HCT116 (cell line): ENCODE results near the gene DMXL1. TPM values are rescaled to one million over a fixed set of nuclear protein-coding genes. Genes with fewer than 3 reads are reported as not detected.

ENCODE experiments used
- ATAC-seq: fragments of 200-7000 bp; cut with Tn5 transposase; 2 replicates; pipeline ENCODE4 v1.9.1; 2020; ENCODE audit warnings: mild to moderate bottlenecking, moderate library complexity
- BruUV-seq: library from RNA; stranded (reverse); fragments of 400-500 nt; replicated peaks from 2 replicates; lab custom pipeline; 2021; lab: Mats Ljungman, UMichigan
- CTCF ChIA-PET: fragments of 300-600 bp; sonication (Branson Sonifier 250); formaldehyde crosslinking; loops from one replicate; lab custom pipeline; 2021; ENCODE audit warnings: antibody characterized with exemption; lab: Charles Lee
- POLR2A ChIA-PET: fragments of 300-600, 350-600 bp; sonication (Branson Sonifier 250); formaldehyde crosslinking; loops from one replicate; lab custom pipeline; 2021; ENCODE audit warnings: antibody characterized with exemption; lab: Charles Lee
- RAD21 ChIA-PET, 2 experiments: fragments of 300-600 bp; sonication (Branson Sonifier 250); formaldehyde crosslinking; loops; one replicate each; lab custom pipeline; 2023; ENCODE audit warnings: low total read pairs in 2 of 2; ENCODE audit not compliant: uncharacterized antibody in 2 of 2, unreplicated experiment in 2 of 2, low non-redundant PET in 1 of 2; lab: Charles Lee
- DNase-seq: peaks from one replicate; pipeline ENCODE4 v3.0.0-alpha.2; 2010; ENCODE audit warnings: low read depth, low spot score
- H2AFZ ChIP-seq: fragments of 200-600 bp; shearing (Covaris generic), sonication (generic); 2 replicates; pipeline ENCODE4 v1.6.1; 2017; ENCODE audit warnings: low read depth, mixed run types, mixed read lengths, antibody characterized with exemption, low read length; ENCODE audit not compliant: poor library complexity, severe bottlenecking
- H3K27ac ChIP-seq: 2 replicates; pipeline ENCODE4 v1.5.1; 2012; ENCODE audit warnings: low read depth, low read length
- H3K27me3 ChIP-seq: fragments of 200-600 bp; sonication (generic); 2 replicates; pipeline ENCODE4 v1.6.1; 2016; ENCODE audit warnings: mixed run types, low read length, mixed read lengths; ENCODE audit not compliant: insufficient read depth
- H3K36me3 ChIP-seq, 2 experiments: fragments of 200-500 bp in 1 of 2; fragments of 200-600 bp in 1 of 2; sonication (Bioruptor generic) in 1 of 2; sonication (generic) in 1 of 2; 2 replicates each; pipeline versions ENCODE4 v1.5.1 to v1.6.1; 2014 to 2016; ENCODE audit warnings: low read length in 2 of 2, inconsistent platforms in 1 of 2, mixed read lengths in 1 of 2, mixed run types in 1 of 2; ENCODE audit not compliant: insufficient read depth in 2 of 2, control insufficient read depth in 1 of 2
- H3K4me1 ChIP-seq, 2 experiments: fragments of 200-600 bp in 1 of 2; sonication (generic) in 1 of 2; 2 replicates each; pipeline versions ENCODE4 v1.5.1 to v1.6.1; 2012 to 2017; ENCODE audit warnings: low read length in 2 of 2, inconsistent platforms in 1 of 2, mild to moderate bottlenecking in 1 of 2, mixed read lengths in 1 of 2, mixed run types in 1 of 2, moderate library complexity in 1 of 2; ENCODE audit not compliant: insufficient read depth in 2 of 2, control insufficient read depth in 1 of 2
- H3K4me2 ChIP-seq: fragments of 200-600 bp; sonication (generic); 2 replicates; pipeline ENCODE4 v1.6.1; 2017; ENCODE audit warnings: mixed run types, low read length, mixed read lengths
- H3K4me3 ChIP-seq, 2 experiments: fragments of 200-600 bp in 1 of 2; sonication (generic) in 1 of 2; replicated peaks in 1 of 2; 2 replicates each; pipeline ENCODE4 v1.5.1; 2011 to 2016; ENCODE audit warnings: low read length in 2 of 2, control low read depth in 1 of 2, low read depth in 1 of 2, mild to moderate bottlenecking in 1 of 2, mixed read lengths in 1 of 2, mixed run types in 1 of 2
- H3K79me2 ChIP-seq: fragments of 200-600 bp; sonication (generic); 2 replicates; pipeline ENCODE4 v1.6.1; 2017; ENCODE audit warnings: mild to moderate bottlenecking, mixed run types, low read length, moderate library complexity, mixed read lengths; ENCODE audit not compliant: insufficient read depth
- H3K9ac ChIP-seq: fragments of 200-600 bp; sonication (generic); 2 replicates; pipeline ENCODE4 v1.6.1; 2016; ENCODE audit warnings: low read length, mixed read lengths
- H3K9me2 ChIP-seq: fragments of 200-600 bp; sonication (generic), shearing (Covaris generic); 2 replicates; pipeline ENCODE4 v1.6.1; 2017; ENCODE audit warnings: mixed run types, mild to moderate bottlenecking, moderate library complexity; ENCODE audit not compliant: insufficient read depth
- H3K9me3 ChIP-seq, 2 experiments: fragments of 200-500 bp in 1 of 2; fragments of 200-600 bp in 1 of 2; sonication (Bioruptor generic) in 1 of 2; sonication (generic) in 1 of 2; 2 replicates each; pipeline ENCODE4 v1.6.1; 2014 to 2017; ENCODE audit warnings: low read length in 2 of 2, mixed read lengths in 2 of 2, inconsistent platforms in 1 of 2, low read depth in 1 of 2, mild to moderate bottlenecking in 1 of 2, mixed run types in 1 of 2, moderate library complexity in 1 of 2; ENCODE audit not compliant: control insufficient read depth in 1 of 2, insufficient read depth in 1 of 2
- H4K20me1 ChIP-seq: fragments of 200-600 bp; sonication (generic), shearing (Covaris generic); 2 replicates; pipeline ENCODE4 v1.6.1; 2017; ENCODE audit warnings: mixed run types, mild to moderate bottlenecking, moderate library complexity; ENCODE audit not compliant: insufficient read depth
- CBX3 ChIP-seq: IDR thresholded peaks from 2 replicates; pipeline ENCODE4 v1.6.1; 2012; ENCODE audit warnings: low read depth
- EGR1 ChIP-seq: IDR thresholded peaks from 2 replicates; pipeline ENCODE4 v1.6.1; 2012; ENCODE audit warnings: low read depth
- FOSL1 ChIP-seq: IDR thresholded peaks from 2 replicates; pipeline ENCODE4 v1.6.1; 2012; ENCODE audit warnings: low read depth
- JUND ChIP-seq: IDR thresholded peaks from 2 replicates; pipeline ENCODE4 v1.6.1; 2012
- RAD21 ChIP-seq: IDR thresholded peaks from 2 replicates; pipeline ENCODE4 v1.6.1; 2012; ENCODE audit warnings: low read depth, mild to moderate bottlenecking
- SIN3A ChIP-seq: IDR thresholded peaks from 2 replicates; pipeline ENCODE4 v1.6.1; 2012; ENCODE audit warnings: low read depth
- TCF7L2 ChIP-seq: IDR thresholded peaks from 2 replicates; pipeline ENCODE4 v1.7.0; 2011; ENCODE audit warnings: borderline replicate concordance, inconsistent platforms; ENCODE audit not compliant: insufficient read depth, insufficient read length; ENCODE audit errors: extremely low read depth
- YY1 ChIP-seq: IDR thresholded peaks from 2 replicates; pipeline ENCODE4 v1.6.1; 2011; ENCODE audit warnings: low read length, low read depth, moderate library complexity, mild to moderate bottlenecking; ENCODE audit not compliant: insufficient replicate concordance; ENCODE audit errors: extremely low read depth
- intact Hi-C: fragments of 100-400 bp; cut with micrococcal nuclease; formaldehyde crosslinking; loops from 2 replicates; pipeline ENCODE4 v1.10.0; 2022
- total RNA-seq: library from RNA; stranded (reverse); gene quantifications from one replicate; pipeline ENCODE4 v1.2.1, GENCODE V29; 2021; ENCODE audit not compliant: unreplicated experiment
- TF ChIP-seq, protein P1 (sequence below): IDR thresholded peaks from 2 replicates; pipeline ENCODE4 v1.6.1; 2012
- TF ChIP-seq, protein P2 (sequence below): IDR thresholded peaks from 2 replicates; pipeline ENCODE4 v1.6.1; 2011; ENCODE audit warnings: mild to moderate bottlenecking, low read length, moderate library complexity; ENCODE audit not compliant: insufficient replicate concordance; ENCODE audit errors: extremely low read depth
- TF ChIP-seq, protein P3 (sequence below): IDR thresholded peaks from 2 replicates; pipeline ENCODE4 v1.6.1; 2012
- TF ChIP-seq, protein P4 (sequence below), 3 experiments: fragments of 200-600 bp in 1 of 3; sonication (generic) in 1 of 3; IDR thresholded peaks in 2 of 3; conservative IDR thresholded peaks in 1 of 3; 2 replicates each; pipeline ENCODE4 v1.5.1; 2012 to 2017; ENCODE audit warnings: low read depth in 2 of 3, low read length in 2 of 3, antibody characterized with exemption in 1 of 3, borderline replicate concordance in 1 of 3, control low read depth in 1 of 3, mild to moderate bottlenecking in 1 of 3, mixed read lengths in 1 of 3, mixed run types in 1 of 3, moderate library complexity in 1 of 3; ENCODE audit not compliant: insufficient read depth in 1 of 3

DMXL1 gene
- total RNA-seq, 1 experiment from 2014 or later: 21.1 TPM

DNA sequence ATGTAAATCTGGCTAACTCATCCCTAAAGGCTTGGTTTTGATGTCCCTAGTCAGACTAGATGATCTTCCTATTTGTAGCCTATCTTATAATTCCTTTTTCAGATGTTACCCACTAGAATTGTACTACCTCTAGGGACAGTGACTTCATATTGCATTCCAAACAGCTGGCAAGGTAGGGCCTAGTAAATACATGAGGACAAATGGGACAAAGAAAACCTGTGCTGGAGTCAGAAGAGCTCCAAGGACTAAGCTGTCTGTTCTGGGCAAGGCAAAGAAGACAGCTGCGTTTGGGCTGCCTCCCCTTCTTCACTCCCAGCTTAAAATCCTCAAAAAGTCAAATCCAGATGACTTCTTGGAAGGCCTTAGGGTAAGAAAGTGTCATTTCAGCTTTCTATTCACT, 10.0 kb downstream of the DMXL1 start:
- CTCF ChIA-PET: no interaction called here

More for the DNA sequence above, 10.0 kb downstream of the DMXL1 start:
- Histone ChIP-seq H3K9me2 (no peaks in the 10 kb centered on the region), H4K20me1 (no peaks in the 10 kb centered on the region), H3K4me2 (no peak overlapping the region), H3K4me1 (peaks cover 0 to 10% of the 10 kb centered on the region in 2 experiments; a peak in 1 of 4 replicates), H3K36me3 (no peaks in the 10 kb centered on the region)
- RAD21 ChIA-PET: no interaction called here
- no peak for TF ChIP-seq EGR1
- TF ChIP-seq TCF7L2: no peak
- TF ChIP-seq, protein P1, sequence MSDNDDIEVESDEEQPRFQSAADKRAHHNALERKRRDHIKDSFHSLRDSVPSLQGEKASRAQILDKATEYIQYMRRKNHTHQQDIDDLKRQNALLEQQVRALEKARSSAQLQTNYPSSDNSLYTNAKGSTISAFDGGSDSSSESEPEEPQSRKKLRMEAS: no peak
- no peak for TF ChIP-seq YY1
- TF ChIP-seq, protein P2, sequence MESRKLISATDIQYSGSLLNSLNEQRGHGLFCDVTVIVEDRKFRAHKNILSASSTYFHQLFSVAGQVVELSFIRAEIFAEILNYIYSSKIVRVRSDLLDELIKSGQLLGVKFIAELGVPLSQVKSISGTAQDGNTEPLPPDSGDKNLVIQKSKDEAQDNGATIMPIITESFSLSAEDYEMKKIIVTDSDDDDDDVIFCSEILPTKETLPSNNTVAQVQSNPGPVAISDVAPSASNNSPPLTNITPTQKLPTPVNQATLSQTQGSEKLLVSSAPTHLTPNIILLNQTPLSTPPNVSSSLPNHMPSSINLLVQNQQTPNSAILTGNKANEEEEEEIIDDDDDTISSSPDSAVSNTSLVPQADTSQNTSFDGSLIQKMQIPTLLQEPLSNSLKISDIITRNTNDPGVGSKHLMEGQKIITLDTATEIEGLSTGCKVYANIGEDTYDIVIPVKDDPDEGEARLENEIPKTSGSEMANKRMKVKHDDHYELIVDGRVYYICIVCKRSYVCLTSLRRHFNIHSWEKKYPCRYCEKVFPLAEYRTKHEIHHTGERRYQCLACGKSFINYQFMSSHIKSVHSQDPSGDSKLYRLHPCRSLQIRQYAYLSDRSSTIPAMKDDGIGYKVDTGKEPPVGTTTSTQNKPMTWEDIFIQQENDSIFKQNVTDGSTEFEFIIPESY: no peak
- no peak for TF ChIP-seq FOSL1
- TF ChIP-seq, protein P3, sequence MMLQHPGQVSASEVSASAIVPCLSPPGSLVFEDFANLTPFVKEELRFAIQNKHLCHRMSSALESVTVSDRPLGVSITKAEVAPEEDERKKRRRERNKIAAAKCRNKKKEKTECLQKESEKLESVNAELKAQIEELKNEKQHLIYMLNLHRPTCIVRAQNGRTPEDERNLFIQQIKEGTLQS: no peak
- TF ChIP-seq SIN3A: no peak
- no peak for TF ChIP-seq RAD21
- TF ChIP-seq, protein P4, sequence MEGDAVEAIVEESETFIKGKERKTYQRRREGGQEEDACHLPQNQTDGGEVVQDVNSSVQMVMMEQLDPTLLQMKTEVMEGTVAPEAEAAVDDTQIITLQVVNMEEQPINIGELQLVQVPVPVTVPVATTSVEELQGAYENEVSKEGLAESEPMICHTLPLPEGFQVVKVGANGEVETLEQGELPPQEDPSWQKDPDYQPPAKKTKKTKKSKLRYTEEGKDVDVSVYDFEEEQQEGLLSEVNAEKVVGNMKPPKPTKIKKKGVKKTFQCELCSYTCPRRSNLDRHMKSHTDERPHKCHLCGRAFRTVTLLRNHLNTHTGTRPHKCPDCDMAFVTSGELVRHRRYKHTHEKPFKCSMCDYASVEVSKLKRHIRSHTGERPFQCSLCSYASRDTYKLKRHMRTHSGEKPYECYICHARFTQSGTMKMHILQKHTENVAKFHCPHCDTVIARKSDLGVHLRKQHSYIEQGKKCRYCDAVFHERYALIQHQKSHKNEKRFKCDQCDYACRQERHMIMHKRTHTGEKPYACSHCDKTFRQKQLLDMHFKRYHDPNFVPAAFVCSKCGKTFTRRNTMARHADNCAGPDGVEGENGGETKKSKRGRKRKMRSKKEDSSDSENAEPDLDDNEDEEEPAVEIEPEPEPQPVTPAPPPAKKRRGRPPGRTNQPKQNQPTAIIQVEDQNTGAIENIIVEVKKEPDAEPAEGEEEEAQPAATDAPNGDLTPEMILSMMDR (IDR thresholded peaks at IDR 0.05 in 2 of 3, conservative IDR thresholded peaks at IDR 0.05 in 1 of 3; ENCODE audit: borderline replicate concordance in 1 of 3, insufficient read depth in 1 of 3, low read depth in 2 of 3, low read length in 2 of 3): no peak
- no peak for TF ChIP-seq JUND
- TF ChIP-seq CBX3: no peak
- TF ChIP-seq, all 23 proteins: peak for 0
- Histone ChIP-seq H3K9ac (no peak overlapping the region), H3K9me3 (no peaks in the 10 kb centered on the region), H2AFZ (no peak overlapping the region), H3K79me2 (peaks cover 30% of the 10 kb centered on the region; the same call in 1 of the 2 replicates), H3K4me3 (no peak overlapping the region), H3K27ac (no peak overlapping the region), H3K27me3 (no peaks in the 10 kb centered on the region)
- ATAC-seq: no peak
- POLR2A ChIA-PET: interaction anchor here (1.0 kb wide), 1 partner anchor 10 kb away, joined by 6 read pairs; the partner anchor contains the start of gene DMXL1
- DNase-seq: no peak
- no TSS peak for BruUV-seq
- intact Hi-C loops: no loop called here
